ENCODE measurements around the gene CDH13.

CDH13 gene

GRCh38 chr16:82846806-82847205 is 220.0 kb downstream of the CDH13 start:
- Histone ChIP-seq H2AFZ (ENCODE audit: low read depth, low read length) (no peak overlapping the region), H3K9ac (ENCODE audit: low read length) (no peak overlapping the region), H3K4me2 (ENCODE audit: low read length) (no peak overlapping the region), H3K9me3 (ENCODE audit: insufficient read depth, low read length) (no peaks in the 10 kb centered on the region), H3K4me3 (ENCODE audit: low read length) (no peak overlapping the region), H3K36me3 (replicated peaks; ENCODE audit: low read depth, low read length) (no peaks in the 10 kb centered on the region), H3K27me3 (ENCODE audit: low read depth, low read length) (no peaks in the 10 kb centered on the region), H3K27ac (ENCODE audit: low read length) (no peak overlapping the region), H3K4me1 (ENCODE audit: low read length) (no peaks in the 10 kb centered on the region), H4K20me1 (ENCODE audit: insufficient read depth, low read length) (no peaks in the 10 kb centered on the region), H3K79me2 (ENCODE audit: low read length) (no peaks in the 10 kb centered on the region)
- TF ChIP-seq EZH2phosphoT487 (IDR thresholded peaks at IDR 0.05; ENCODE audit: low read depth) (no peak), CTCF (IDR thresholded peaks at IDR 0.05; ENCODE audit: low read depth, low read length) (no peak)

- H2AFZ ChIP-seq (ENCODE audit: low read depth, low read length), result no peak overlapping the region
Measured at GRCh38 chr16:82848013-82848412, 221.2 kb downstream of the CDH13 start.

GRCh38 chr16:82852388-82853008 is 225.7 kb downstream of the CDH13 start:
- TF ChIP-seq CTCF (IDR thresholded peaks at IDR 0.05; ENCODE audit: low read depth, low read length) (no peak), EZH2phosphoT487 (IDR thresholded peaks at IDR 0.05; ENCODE audit: low read depth) (no peak)
- Histone ChIP-seq H3K27me3 (ENCODE audit: low read depth, low read length) (no peaks in the 10 kb centered on the region), H3K79me2 (ENCODE audit: low read length) (no peaks in the 10 kb centered on the region), H3K9ac (ENCODE audit: low read length) (no peak overlapping the region), H4K20me1 (ENCODE audit: insufficient read depth, low read length) (no peaks in the 10 kb centered on the region), H2AFZ (ENCODE audit: low read depth, low read length) (no peak overlapping the region), H3K9me3 (ENCODE audit: insufficient read depth, low read length) (no peaks in the 10 kb centered on the region), H3K4me3 (ENCODE audit: low read length) (no peak overlapping the region), H3K4me2 (ENCODE audit: low read length) (no peak overlapping the region), H3K27ac (ENCODE audit: low read length) (no peak overlapping the region), H3K36me3 (replicated peaks; ENCODE audit: low read depth, low read length) (no peaks in the 10 kb centered on the region), H3K4me1 (ENCODE audit: low read length) (no peaks in the 10 kb centered on the region)

More at GRCh38 chr16:82848013-82848412, 221.2 kb downstream of the CDH13 start:
- H3K9ac ChIP-seq (ENCODE audit: low read length), result no peak overlapping the region
- H3K27ac ChIP-seq (ENCODE audit: low read length), result no peak overlapping the region
- H3K4me2 ChIP-seq (ENCODE audit: low read length), result no peak overlapping the region
- TF ChIP-seq EZH2phosphoT487 (IDR thresholded peaks at IDR 0.05; ENCODE audit: low read depth), result no peak
- TF ChIP-seq CTCF (IDR thresholded peaks at IDR 0.05; ENCODE audit: low read depth, low read length), result no peak
- H4K20me1 ChIP-seq (ENCODE audit: insufficient read depth, low read length), result no peaks in the 10 kb centered on the region
- no peaks in the 10 kb centered on the region for H3K27me3 ChIP-seq (ENCODE audit: low read depth, low read length)
- no peaks in the 10 kb centered on the region for H3K9me3 ChIP-seq (ENCODE audit: insufficient read depth, low read length)
- H3K4me3 ChIP-seq (ENCODE audit: low read length), result no peak overlapping the region
- H3K79me2 ChIP-seq (ENCODE audit: low read length), result no peaks in the 10 kb centered on the region
- no peaks in the 10 kb centered on the region for H3K36me3 ChIP-seq (replicated peaks; ENCODE audit: low read depth, low read length)
- H3K4me1 ChIP-seq (ENCODE audit: low read length), result no peaks in the 10 kb centered on the region

GRCh38 chr16:82855471-82855870 is 228.7 kb downstream of the CDH13 start:
- Histone ChIP-seq H3K9ac (ENCODE audit: low read length) (no peak overlapping the region), H4K20me1 (ENCODE audit: insufficient read depth, low read length) (no peaks in the 10 kb centered on the region), H3K79me2 (ENCODE audit: low read length) (no peaks in the 10 kb centered on the region), H3K27me3 (ENCODE audit: low read depth, low read length) (no peaks in the 10 kb centered on the region), H3K36me3 (replicated peaks; ENCODE audit: low read depth, low read length) (no peaks in the 10 kb centered on the region), H3K4me2 (ENCODE audit: low read length) (no peak overlapping the region), H3K27ac (ENCODE audit: low read length) (no peak overlapping the region), H3K9me3 (ENCODE audit: insufficient read depth, low read length) (no peaks in the 10 kb centered on the region), H3K4me3 (ENCODE audit: low read length) (no peak overlapping the region), H2AFZ (ENCODE audit: low read depth, low read length) (no peak overlapping the region), H3K4me1 (ENCODE audit: low read length) (no peaks in the 10 kb centered on the region)
- TF ChIP-seq CTCF (IDR thresholded peaks at IDR 0.05; ENCODE audit: low read depth, low read length), result no peak
- TF ChIP-seq EZH2phosphoT487 (IDR thresholded peaks at IDR 0.05; ENCODE audit: low read depth), result no peak

Measured in OCI-LY3 (cell line).